ENCODE results near the gene CYLD.

CYLD gene

GRCh38 chr16:50819706-50820105, 77.8 kb downstream of the CYLD start:
- DNase-seq (ENCODE audit: low spot score): no peak

- DNase-seq (ENCODE audit: low spot score): no peak
These were observed 78.3 kb downstream of the CYLD start for GRCh38 chr16:50820225-50820624.

- DNase-seq (ENCODE audit: low spot score): no peak
These were observed 79.7 kb downstream of the CYLD start for GRCh38 chr16:50821586-50821985.

- no peak for DNase-seq (ENCODE audit: low spot score)
These were observed 80.8 kb downstream of the CYLD start for GRCh38 chr16:50822671-50823070.

- no peak for DNase-seq (ENCODE audit: low spot score)
These were observed 85.0 kb downstream of the CYLD start for GRCh38 chr16:50826797-50827316.

GRCh38 chr16:50828164-50828702, 86.3 kb downstream of the CYLD start:
- no peak for DNase-seq (ENCODE audit: low spot score)

- DNase-seq (ENCODE audit: low spot score): no peak
These were observed 88.8 kb downstream of the CYLD start for GRCh38 chr16:50830698-50831097.

- no peak for DNase-seq (ENCODE audit: low spot score)
These were observed 89.9 kb downstream of the CYLD start for GRCh38 chr16:50831751-50832150.

- no peak for DNase-seq (ENCODE audit: low spot score)
These were observed 92.0 kb downstream of the CYLD start for GRCh38 chr16:50833929-50834328.

- no peak for DNase-seq (ENCODE audit: low spot score)
These were observed 92.8 kb downstream of the CYLD start for GRCh38 chr16:50834701-50835100.

- no peak for DNase-seq (ENCODE audit: low spot score)
These were observed 93.6 kb downstream of the CYLD start for GRCh38 chr16:50835358-50836060.

GRCh38 chr16:50836121-50836621, 94.3 kb downstream of the CYLD start:
- no peak for DNase-seq (ENCODE audit: low spot score)

- DNase-seq (ENCODE audit: low spot score): no peak
These were observed 95.4 kb downstream of the CYLD start for GRCh38 chr16:50837324-50837723.

GRCh38 chr16:50838165-50838564, 96.3 kb downstream of the CYLD start:
- DNase-seq (ENCODE audit: low spot score): no peak

GRCh38 chr16:50838885-50839284, 97.0 kb downstream of the CYLD start:
- no peak for DNase-seq (ENCODE audit: low spot score)

- DNase-seq (ENCODE audit: low spot score): no peak
These were observed 97.5 kb downstream of the CYLD start for GRCh38 chr16:50839356-50839755.

- no peak for DNase-seq (ENCODE audit: low spot score)
These were observed 98.2 kb downstream of the CYLD start for GRCh38 chr16:50839920-50840729.

GRCh38 chr16:50841081-50841886, 99.4 kb downstream of the CYLD start:
- no peak for DNase-seq (ENCODE audit: low spot score)

GRCh38 chr16:50842013-50842505, 100.2 kb downstream of the CYLD start:
- DNase-seq (ENCODE audit: low spot score): no peak

GRCh38 chr16:50842589-50842988, 100.7 kb downstream of the CYLD start:
- no peak for DNase-seq (ENCODE audit: low spot score)

GRCh38 chr16:50844840-50845239, 103.0 kb downstream of the CYLD start:
- no peak for DNase-seq (ENCODE audit: low spot score)

GRCh38 chr16:50845296-50845695, 103.4 kb downstream of the CYLD start:
- DNase-seq (ENCODE audit: low spot score): no peak

All from HuH-7 (cell line).